Measurements from ENCODE around the gene ARF3.

DNA sequence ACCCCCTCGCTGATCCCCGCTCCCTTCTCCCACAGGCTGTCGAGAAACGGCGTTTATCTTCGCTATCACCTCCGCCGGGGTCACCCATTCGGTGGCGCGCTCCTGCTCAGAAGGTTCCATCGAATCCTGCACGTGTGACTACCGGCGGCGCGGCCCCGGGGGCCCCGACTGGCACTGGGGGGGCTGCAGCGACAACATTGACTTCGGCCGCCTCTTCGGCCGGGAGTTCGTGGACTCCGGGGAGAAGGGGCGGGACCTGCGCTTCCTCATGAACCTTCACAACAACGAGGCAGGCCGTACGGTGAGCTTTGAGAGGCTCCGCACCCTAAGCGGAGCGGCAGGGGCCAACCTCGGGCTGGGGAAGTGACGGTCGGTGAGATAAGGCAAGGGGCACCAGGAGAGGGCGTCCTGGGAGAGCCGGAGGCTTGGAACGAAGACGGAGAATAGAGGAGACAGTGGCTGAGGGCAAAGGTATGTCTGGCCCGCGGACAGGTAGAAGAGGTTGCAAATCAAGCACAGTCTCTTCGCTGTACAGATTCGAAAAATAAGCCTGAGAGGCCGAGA lies 23.2 kb upstream of the ARF3 start:
- TF ChIP-seq, protein P1, sequence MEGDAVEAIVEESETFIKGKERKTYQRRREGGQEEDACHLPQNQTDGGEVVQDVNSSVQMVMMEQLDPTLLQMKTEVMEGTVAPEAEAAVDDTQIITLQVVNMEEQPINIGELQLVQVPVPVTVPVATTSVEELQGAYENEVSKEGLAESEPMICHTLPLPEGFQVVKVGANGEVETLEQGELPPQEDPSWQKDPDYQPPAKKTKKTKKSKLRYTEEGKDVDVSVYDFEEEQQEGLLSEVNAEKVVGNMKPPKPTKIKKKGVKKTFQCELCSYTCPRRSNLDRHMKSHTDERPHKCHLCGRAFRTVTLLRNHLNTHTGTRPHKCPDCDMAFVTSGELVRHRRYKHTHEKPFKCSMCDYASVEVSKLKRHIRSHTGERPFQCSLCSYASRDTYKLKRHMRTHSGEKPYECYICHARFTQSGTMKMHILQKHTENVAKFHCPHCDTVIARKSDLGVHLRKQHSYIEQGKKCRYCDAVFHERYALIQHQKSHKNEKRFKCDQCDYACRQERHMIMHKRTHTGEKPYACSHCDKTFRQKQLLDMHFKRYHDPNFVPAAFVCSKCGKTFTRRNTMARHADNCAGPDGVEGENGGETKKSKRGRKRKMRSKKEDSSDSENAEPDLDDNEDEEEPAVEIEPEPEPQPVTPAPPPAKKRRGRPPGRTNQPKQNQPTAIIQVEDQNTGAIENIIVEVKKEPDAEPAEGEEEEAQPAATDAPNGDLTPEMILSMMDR (IDR thresholded peaks at IDR 0.05): no peak
- TF ChIP-seq POLR2A (IDR thresholded peaks at IDR 0.05): no peak

All from uterus (tissue), 2 donors.